GM10248 (cell line): Measurements from ENCODE around the gene RPL18.

Experiments used
- CTCF ChIA-PET: fragments of 300-600 bp; sonication (Branson Sonifier 250); formaldehyde crosslinking; extraction: SDS; loops from one replicate; lab custom pipeline; 2021; ENCODE audit warnings: antibody characterized with exemption; lab: Yijun Ruan, JAX
- POLR2A ChIA-PET: fragments of 350-650 bp; sonication (Branson Sonifier 250); formaldehyde crosslinking; extraction: SDS; loops from one replicate; lab custom pipeline; 2020; ENCODE audit warnings: antibody characterized with exemption; lab: Yijun Ruan, JAX
- DNase-seq: peaks from one replicate; pipeline ENCODE4 v3.0.0; 2012; ENCODE audit errors: extremely low spot score
- CTCF ChIP-seq: IDR thresholded peaks from 2 replicates; pipeline ENCODE4 v1.5.1; 2012; ENCODE audit warnings: mild to moderate bottlenecking, low read depth; ENCODE audit errors: extremely low read depth, missing control alignments, control extremely low read depth

RPL18 gene

GRCh38 chr19:48624067-48624594 lies 5.2 kb upstream of the RPL18 start:
- TF ChIP-seq CTCF: no peak
- peak; percentile 96 for DNase-seq
- CTCF ChIA-PET: interaction anchor here (0.9 to 3.9 kb wide), 3 partner anchors 10 to 135 kb away, joined by 3 to 20 read pairs (median 3); no protein-coding TSS in a partner anchor
- POLR2A ChIA-PET: interaction anchor here (0.6 to 1.2 kb wide), 3 partner anchors 8 to 15 kb away, joined by 3 to 5 read pairs (median 3); partner anchors contain the start of gene FAM83E

- TF ChIP-seq CTCF: no peak
- ChIA-PET POLR2A (interaction anchor here (0.8 to 1.2 kb wide), 2 partner anchors 9 to 15 kb away, joined by 3 read pairs; partner anchors contain the start of gene FAM83E), CTCF (interaction anchor here (0.9 to 3.9 kb wide), 2 partner anchors 10 to 36 kb away, joined by 3 to 20 read pairs; no protein-coding TSS in a partner anchor)
- DNase-seq: no peak
These were observed 4.6 kb upstream of the RPL18 start for GRCh38 chr19:48623556-48624066.

- no peak for TF ChIP-seq CTCF
- ChIA-PET CTCF (interaction anchor here (1.3 to 3.7 kb wide), 2 partner anchors 11 to 12 kb away, joined by 5 to 21 read pairs; no protein-coding TSS in a partner anchor), POLR2A (interaction anchor here (0.5 to 3.7 kb wide), 13 partner anchors 11 to 1191 kb away, joined by 3 to 38 read pairs (median 4); partner anchors contain the start of genes DBP, KDELR1, RUVBL2 and SYNGR4)
- DNase-seq: no peak
These were observed 961 bp upstream of the RPL18 start for GRCh38 chr19:48619692-48620585.

GRCh38 chr19:48618278-48618915 lies 581 bp downstream of the RPL18 start:
- no peak for DNase-seq
- ChIA-PET POLR2A (interaction anchor here (0.6 to 3.7 kb wide), 10 partner anchors 9 to 472 kb away, joined by 3 to 38 read pairs (median 5); partner anchors contain the start of genes CA11 and DBP), CTCF (interaction anchor here (1.2 to 3.7 kb wide), 3 partner anchors 10 to 34 kb away, joined by 3 to 21 read pairs (median 4); no protein-coding TSS in a partner anchor)
- TF ChIP-seq CTCF: no peak

- ChIA-PET POLR2A (interaction anchor here (0.9 to 3.7 kb wide), 2 partner anchors 8 to 12 kb away, joined by 3 to 38 read pairs; no protein-coding TSS in a partner anchor), CTCF (interaction anchor here (1.1 to 3.7 kb wide), 8 partner anchors 9 to 219 kb away, joined by 3 to 21 read pairs (median 4); partner anchors contain the start of gene HSD17B14)
- no peak for DNase-seq
- no peak for TF ChIP-seq CTCF
These were observed 1.6 kb downstream of the RPL18 start for GRCh38 chr19:48617146-48617937.
